Thymus (tissue), 11 donors: Measurements from ENCODE around the gene MYMK. TPM values are rescaled to one million over a fixed set of nuclear protein-coding genes. Genes with fewer than 3 reads are reported as not detected.

Experiments used
- DNase-seq, 9 donors: peaks; one replicate each; pipeline ENCODE4 v3.0.0-alpha.2; 2013; ENCODE audit warnings: low spot score in 9 of 9, low read depth in 6 of 9, missing footprints in 1 of 9
- H3K27ac ChIP-seq, 2 donors: one replicate each; pipeline ENCODE4 v1.5.1; 2013; ENCODE audit warnings: control low read depth in 1 of 2, low read depth in 1 of 2, low read length in 1 of 2, mild to moderate bottlenecking in 1 of 2, moderate library complexity in 1 of 2
- H3K27me3 ChIP-seq, 2 donors: one replicate each; pipeline ENCODE4 v1.5.1; 2013; ENCODE audit warnings: low read length in 1 of 2; ENCODE audit not compliant: control insufficient read depth in 2 of 2, insufficient read depth in 1 of 2
- H3K36me3 ChIP-seq, 2 donors: one replicate each; pipeline ENCODE4 v1.5.1; 2013; ENCODE audit warnings: low read length in 1 of 2, mild to moderate bottlenecking in 1 of 2, moderate library complexity in 1 of 2; ENCODE audit not compliant: control insufficient read depth in 2 of 2, insufficient read depth in 2 of 2
- H3K4me1 ChIP-seq, 2 donors: one replicate each; pipeline ENCODE4 v1.5.1; 2013; ENCODE audit warnings: low read length in 2 of 2; ENCODE audit not compliant: control insufficient read depth in 2 of 2, insufficient read depth in 2 of 2
- H3K4me3 ChIP-seq, 2 donors: one replicate each; pipeline ENCODE4 v1.5.1; 2013; ENCODE audit warnings: low read length in 2 of 2, control low read depth in 1 of 2, mild to moderate bottlenecking in 1 of 2
- H3K9me3 ChIP-seq, 2 donors: one replicate each; pipeline ENCODE4 v1.5.1; 2013; ENCODE audit warnings: low read length in 1 of 2, mild to moderate bottlenecking in 1 of 2; ENCODE audit not compliant: control insufficient read depth in 2 of 2, insufficient read depth in 1 of 2
- WGBS: extraction: QIAGEN DNeasy Blood & Tissue Kit; methylation state at CpG from one replicate; pipeline ENCODE4 v1.1.7; 2013; 5-methylcytosine and 5-hydroxymethylcytosine counted together
- polyA plus RNA-seq: library from polyadenylated mRNA; stranded (reverse); fragments of 200-250 nt; gene quantifications from one replicate; pipeline ENCODE4 v1.2.3, GENCODE V29; 2013
- total RNA-seq: library from RNA; stranded (reverse); fragments of 120-200 nt; gene quantifications from one replicate; pipeline ENCODE4 v1.2.4, GENCODE V29; 2013
- donor health status: healthy.

MYMK gene
- total and polyA plus RNA-seq, 2 donors = 0.39 to 0.47 TPM

DNA sequence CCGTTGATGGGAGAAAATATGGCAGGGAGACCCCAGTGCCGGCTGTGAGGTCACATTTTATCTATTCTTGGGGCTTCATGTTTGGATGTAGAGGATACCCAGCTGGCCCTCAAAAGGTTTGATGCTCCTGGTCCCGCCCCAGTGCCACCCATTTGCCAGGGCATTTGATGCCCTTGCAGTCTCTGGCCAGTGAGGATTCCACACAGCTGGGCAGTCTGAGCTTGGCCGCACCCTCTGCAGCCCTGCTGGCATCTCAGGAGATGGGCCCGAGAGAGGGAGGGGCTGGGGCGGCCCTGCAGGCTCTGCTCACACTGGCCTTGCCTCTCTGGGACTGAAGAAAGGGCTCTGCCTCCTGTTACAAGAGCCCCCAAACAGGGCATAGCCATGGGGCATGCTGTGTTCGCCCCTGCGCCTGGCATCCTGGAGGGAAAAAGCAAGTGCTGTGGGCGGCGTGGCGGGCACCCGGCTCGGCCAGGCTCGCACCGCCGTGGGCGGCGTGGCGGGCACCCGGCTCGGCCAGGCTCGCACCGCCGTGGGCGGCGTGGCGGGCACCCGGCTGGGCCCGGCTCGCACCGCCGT, 37.3 kb upstream of the MYMK start:
- 89% methylated on average over 32 of the region's 32 CpGs for WGBS
- H3K4me3 ChIP-seq = no peak overlapping the region
- no peaks in the 10 kb centered on the region for H3K36me3 ChIP-seq
- no peak for DNase-seq
- peaks cover 0 to 3% of the 10 kb centered on the region in 2 donors for H3K9me3 ChIP-seq
- H3K27me3 ChIP-seq = peaks cover 3 to 32% of the 10 kb centered on the region in 2 donors
- no peak overlapping the region for H3K27ac ChIP-seq
- H3K4me1 ChIP-seq = peaks cover 11 to 27% of the 10 kb centered on the region in 2 donors

- peaks cover 3 to 30% of the 10 kb centered on the region in 2 donors for H3K27me3 ChIP-seq
- H3K27ac ChIP-seq = no peak overlapping the region
- H3K4me1 ChIP-seq = peaks cover 11 to 34% of the 10 kb centered on the region in 2 donors
- H3K9me3 ChIP-seq = peaks cover 0 to 3% of the 10 kb centered on the region in 2 donors
- H3K4me3 ChIP-seq = no peak overlapping the region
- H3K36me3 ChIP-seq = no peaks in the 10 kb centered on the region
- DNase-seq = no peak
- 97% methylated on average over 22 of the region's 22 CpGs for WGBS
Observed at GRCh38 chr9:133560944-133561343, 36.2 kb upstream of the MYMK start.

DNA sequence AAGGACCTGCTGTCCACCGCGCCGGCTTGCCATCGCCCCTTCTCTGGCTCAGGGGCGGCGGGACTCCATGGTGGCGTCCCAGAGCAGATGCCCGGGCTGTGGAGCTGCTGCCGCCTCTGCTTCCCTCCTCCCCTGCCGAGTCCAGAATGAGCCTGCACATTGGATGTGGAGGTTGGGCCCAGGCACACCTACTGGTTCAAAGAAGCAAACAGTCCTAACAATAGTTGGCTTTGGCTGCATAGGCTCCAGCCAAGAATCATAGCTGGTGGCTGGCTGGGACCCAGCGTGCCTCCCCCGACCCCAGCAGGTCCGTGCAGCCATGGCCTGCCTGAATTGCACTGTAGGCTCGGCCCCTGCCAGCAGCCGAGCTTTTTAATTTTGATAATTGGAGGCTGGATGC, 35.6 kb upstream of the MYMK start:
- WGBS = 96% methylated on average over 15 of the region's 15 CpGs
- Histone ChIP-seq H3K4me3 (no peak overlapping the region), H3K36me3 (no peaks in the 10 kb centered on the region), H3K27me3 (peaks cover under 1 to 24% of the 10 kb centered on the region in 2 donors), H3K4me1 (peaks cover 11 to 34% of the 10 kb centered on the region in 2 donors), H3K9me3 (peaks cover 0 to 3% of the 10 kb centered on the region in 2 donors), H3K27ac (no peak overlapping the region)
- no peak for DNase-seq

GRCh38 chr9:133558191-133559126, 33.7 kb upstream of the MYMK start:
- peaks cover 0 to 14% of the 10 kb centered on the region in 2 donors for H3K27me3 ChIP-seq
- DNase-seq = peak in 1 of 9 donors; percentile 60
- peaks cover 11 to 27% of the 10 kb centered on the region in 2 donors for H3K4me1 ChIP-seq
- no peak overlapping the region for H3K4me3 ChIP-seq
- peaks cover 0 to 3% of the 10 kb centered on the region in 2 donors for H3K9me3 ChIP-seq
- 16% methylated on average over 31 of the region's 31 CpGs for WGBS
- H3K27ac ChIP-seq = peak overlapping the region in 1 of 2 donors; percentile 43
- no peaks in the 10 kb centered on the region for H3K36me3 ChIP-seq

DNA sequence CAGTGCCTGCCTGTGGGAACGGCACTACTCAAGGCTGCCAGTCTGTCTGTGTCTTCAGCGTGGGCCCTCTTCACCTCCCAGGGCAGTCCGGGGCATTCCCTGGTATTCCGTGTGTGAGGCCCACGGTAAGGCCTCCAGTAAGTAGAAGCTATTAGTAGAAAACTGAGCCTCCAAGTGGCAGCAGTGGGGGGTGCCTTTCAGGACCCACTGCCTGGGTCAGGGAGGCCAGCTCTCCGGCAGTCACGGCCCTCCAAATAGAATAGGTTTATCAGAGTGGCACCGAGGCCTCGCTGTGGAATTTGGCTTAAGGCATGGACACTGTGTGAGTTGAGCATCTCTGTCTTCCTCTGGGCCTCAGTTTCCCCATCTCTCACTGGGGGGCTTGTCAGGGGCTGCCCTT, 32.8 kb upstream of the MYMK start:
- H3K27me3 ChIP-seq = peaks cover 0 to 9% of the 10 kb centered on the region in 2 donors

DNA sequence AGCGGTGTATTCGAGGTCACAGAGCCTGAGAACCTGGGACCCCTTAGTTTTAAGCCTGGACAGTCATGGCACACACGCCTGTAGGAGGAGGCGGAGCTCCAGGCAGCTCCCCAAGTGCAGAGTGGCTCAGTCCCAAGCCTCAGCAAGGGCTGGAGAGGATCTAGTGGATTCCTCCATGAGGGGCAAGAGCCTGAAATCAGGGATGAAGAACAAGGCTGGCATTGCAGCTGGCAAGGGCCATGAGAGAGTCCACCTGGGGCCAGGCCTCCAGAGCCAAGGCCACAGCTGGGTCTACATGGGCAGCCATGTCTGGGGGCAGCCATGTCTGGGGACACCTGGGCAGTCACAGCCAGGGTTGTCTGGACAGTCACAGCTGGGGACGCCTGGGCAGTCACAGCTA, 31.6 kb upstream of the MYMK start:
- peaks cover 0 to 3% of the 10 kb centered on the region in 2 donors for H3K9me3 ChIP-seq
- no peak for DNase-seq
- WGBS = 95% methylated on average over 5 of the region's 5 CpGs
- peaks cover 11 to 22% of the 10 kb centered on the region in 2 donors for H3K4me1 ChIP-seq
- H3K27me3 ChIP-seq = peaks cover 0 to 9% of the 10 kb centered on the region in 2 donors
- no peak overlapping the region for H3K4me3 ChIP-seq
- no peak overlapping the region for H3K27ac ChIP-seq
- H3K36me3 ChIP-seq = no peaks in the 10 kb centered on the region

More for the DNA sequence above, 32.8 kb upstream of the MYMK start:
- no peak for DNase-seq
- Histone ChIP-seq H3K27ac (no peak overlapping the region), H3K4me3 (no peak overlapping the region), H3K4me1 (peaks cover 11 to 22% of the 10 kb centered on the region in 2 donors), H3K36me3 (no peaks in the 10 kb centered on the region), H3K9me3 (peaks cover 0 to 3% of the 10 kb centered on the region in 2 donors)
- WGBS = 99% methylated on average over 9 of the region's 9 CpGs

DNA sequence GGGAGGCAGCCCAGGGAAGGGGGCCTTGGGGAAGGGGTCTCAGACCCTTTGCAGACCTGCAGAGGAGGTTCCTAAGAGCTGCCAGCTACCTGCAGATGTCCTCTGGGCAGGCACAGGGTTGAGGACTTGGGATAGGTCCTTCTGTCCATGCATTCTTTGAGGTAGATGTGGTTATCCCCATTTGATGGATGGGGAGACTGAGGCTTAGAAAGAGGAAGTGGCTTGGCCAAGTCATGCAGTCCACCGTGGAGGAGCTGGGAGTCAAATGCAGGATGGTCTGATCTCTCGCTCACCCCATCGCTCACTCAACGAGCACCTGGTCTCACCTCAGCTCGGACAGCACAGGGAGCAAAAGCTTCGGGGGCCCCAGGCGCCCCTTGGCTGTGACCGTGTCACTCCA, 30.0 kb upstream of the MYMK start:
- WGBS = 92% methylated on average over 8 of the region's 8 CpGs
- Histone ChIP-seq H3K27me3 (peaks cover 0 to 9% of the 10 kb centered on the region in 2 donors), H3K4me3 (no peak overlapping the region), H3K4me1 (peaks cover 11 to 22% of the 10 kb centered on the region in 2 donors), H3K9me3 (peaks cover 0 to 3% of the 10 kb centered on the region in 2 donors), H3K27ac (no peak overlapping the region), H3K36me3 (no peaks in the 10 kb centered on the region)
- no peak for DNase-seq

DNA sequence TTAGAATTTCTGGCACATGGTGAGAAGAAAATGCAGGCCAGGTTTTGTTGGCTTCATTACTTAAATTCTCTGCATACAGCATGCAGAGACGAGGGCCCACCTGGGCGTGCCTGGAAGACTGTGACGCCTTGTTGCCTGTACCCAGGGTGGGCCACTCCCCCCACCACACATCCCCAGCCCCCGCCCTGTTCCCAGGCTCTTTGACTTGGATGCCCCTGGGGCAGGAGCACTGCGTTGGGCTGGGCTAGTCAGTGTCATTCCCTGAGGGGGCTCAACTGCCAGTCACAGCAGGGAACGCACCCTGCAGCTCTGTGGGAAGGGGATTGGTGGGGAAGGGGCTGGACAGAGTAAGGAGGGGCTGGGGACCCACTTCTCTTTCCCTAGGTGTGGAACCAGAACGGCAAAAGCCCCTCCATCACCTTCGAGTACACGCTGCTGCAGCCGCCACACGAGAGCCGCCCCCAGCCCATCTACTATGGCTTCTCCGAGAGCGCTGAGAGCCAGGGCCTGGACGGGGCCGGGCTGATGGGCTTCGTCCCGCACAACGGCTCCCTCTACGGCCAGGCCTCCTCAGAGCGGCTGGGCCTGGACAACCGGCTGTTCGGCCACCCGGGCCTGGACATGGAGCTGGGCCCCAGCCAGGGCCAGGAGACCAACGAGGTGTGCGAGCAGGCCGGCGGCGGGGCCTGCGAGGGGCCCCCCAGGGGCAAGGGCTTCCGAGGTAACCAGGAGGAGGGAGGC, 29.4 kb upstream of the MYMK start:
- peaks cover 10 to 28% of the 10 kb centered on the region in 2 donors for H3K4me1 ChIP-seq
- peaks cover 0 to 3% of the 10 kb centered on the region in 2 donors for H3K9me3 ChIP-seq
- H3K27me3 ChIP-seq = peaks cover 0 to 9% of the 10 kb centered on the region in 2 donors
- WGBS = 96% methylated on average over 31 of the region's 31 CpGs
- DNase-seq = no peak
- H3K36me3 ChIP-seq = no peaks in the 10 kb centered on the region
- no peak overlapping the region for H3K4me3 ChIP-seq
- H3K27ac ChIP-seq = no peak overlapping the region
